T-helper 1 cell (primary cell): ENCODE data around the gene ADH6.
"Not testable (repeated sequence)": the region's sequence is repeated elsewhere in the genome, so short reads cannot be mapped to it uniquely, and the experiment has no call there.

Experiments
- DNase-seq, 5 donors: peaks; one replicate each; pipeline ENCODE4 v3.0.0-alpha.2; 2012 to 2020

The ADH6 gene

GRCh38 chr4:99189900-99190299, 29.1 kb downstream of the ADH6 start:
- DNase-seq, result not testable (repeated sequence)

- DNase-seq, result no peak
Observed at GRCh38 chr4:99186029-99186428, 33.0 kb downstream of the ADH6 start.

DNA sequence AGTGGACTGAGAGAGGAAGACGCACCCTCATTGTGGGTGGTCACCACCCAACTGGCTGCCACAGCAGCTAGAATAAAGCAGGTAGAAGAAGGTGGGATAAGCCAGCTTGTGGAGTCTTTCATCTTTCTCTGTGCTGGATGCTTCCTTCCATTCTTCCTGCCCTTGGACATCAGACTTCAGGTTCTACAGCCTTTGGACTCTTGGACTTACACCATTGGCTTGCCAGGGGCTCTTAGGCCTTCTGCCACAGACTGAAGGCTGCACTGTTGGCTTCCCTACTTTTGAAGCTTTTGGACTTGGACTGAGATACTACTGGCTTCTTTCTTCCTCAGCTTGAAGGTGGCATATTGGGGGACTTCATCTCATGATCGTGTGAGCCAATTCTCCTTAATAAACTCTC, 33.5 kb downstream of the ADH6 start:
- no peak for DNase-seq

DNA sequence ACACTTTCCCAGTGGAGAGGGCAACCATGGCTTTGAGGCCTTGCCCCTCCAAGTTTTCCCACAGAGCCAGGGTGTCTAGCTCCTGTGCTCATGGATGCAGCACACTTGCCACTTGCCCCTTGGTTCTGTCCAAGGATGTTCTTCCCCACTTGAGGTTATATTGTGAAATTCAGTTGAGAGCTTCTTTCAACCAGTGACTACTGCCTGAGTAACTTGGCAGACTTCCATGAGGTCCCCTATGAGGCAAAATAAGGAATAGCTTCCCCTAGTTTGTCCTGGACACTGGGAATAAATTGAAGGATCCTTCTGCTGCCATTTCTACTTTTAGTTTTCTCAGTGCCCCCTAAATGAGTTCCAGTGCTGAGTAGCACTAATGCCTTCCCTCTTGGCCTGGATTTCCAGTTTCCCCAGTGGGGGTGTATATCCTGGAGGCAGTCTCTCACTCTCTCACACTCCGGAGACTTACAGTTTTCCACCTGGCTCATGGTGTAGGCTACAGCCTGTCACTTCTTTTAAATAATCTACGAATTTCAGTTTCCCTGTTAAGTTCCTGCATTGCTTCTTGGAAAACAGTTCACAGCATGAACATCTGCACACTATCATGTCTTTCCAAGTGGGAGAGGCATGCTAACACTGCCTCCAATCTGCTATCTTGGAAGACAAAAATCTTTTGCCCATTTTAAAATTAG, 38.5 kb downstream of the ADH6 start:
- DNase-seq, result no peak

DNA sequence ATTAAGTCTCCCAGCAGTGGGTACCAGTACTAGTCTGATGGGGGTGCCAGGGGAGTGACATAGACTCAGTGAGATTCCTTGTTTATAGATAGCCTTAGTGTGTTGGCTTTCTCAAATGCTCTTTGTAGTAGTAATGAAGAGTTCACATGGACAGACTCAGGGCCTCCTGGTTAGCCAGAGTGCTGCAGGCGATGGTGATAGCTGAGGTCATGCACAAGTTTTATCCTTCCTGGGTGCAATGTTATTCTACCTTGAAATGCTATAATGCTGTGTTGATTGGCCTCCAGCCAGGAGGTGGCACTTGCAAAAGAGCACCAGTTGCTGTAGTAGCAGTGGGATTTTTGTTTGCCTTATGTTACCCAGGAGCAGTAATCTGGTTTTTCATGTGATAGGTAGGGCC, 39.4 kb downstream of the ADH6 start:
- no peak for DNase-seq

DNA sequence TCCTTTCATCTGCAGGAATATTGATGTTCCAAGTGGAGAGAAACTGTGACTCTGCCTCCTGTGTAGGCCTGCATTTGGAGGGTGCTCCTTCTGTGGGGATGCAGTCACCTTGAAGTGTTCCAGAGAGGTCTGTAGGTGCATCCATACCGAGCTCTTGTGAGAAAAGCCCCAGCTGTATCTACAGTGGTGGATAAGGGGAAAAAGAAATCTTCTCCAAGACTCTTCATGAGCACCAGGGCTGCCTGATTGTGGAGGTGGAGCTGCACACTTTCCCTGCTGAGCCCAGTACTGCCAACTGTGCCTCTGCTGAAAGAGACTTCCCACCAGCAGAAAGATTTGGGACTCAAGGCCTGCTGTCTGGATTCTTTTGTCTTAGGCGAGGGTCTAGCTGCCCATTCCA, 39.9 kb downstream of the ADH6 start:
- no peak for DNase-seq

DNA sequence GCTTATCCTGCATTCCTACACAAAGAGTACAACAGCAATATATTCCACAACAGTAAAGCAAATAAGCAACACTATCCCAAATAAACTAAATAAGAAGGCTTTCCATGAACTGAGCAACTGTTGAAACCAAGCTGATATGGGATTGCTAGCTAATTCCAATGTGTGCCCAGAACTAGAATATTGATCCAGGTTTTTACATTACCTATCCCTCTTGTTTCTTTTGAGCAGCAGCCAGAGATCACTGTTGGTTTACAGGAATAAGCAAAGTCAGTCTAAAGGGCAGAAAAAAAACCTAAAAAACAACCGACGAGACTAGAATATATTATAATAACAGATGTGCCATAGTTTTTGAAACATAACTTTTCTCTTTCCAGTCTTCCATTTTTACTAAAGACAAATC, 52.5 kb downstream of the ADH6 start:
- no peak for DNase-seq

DNA sequence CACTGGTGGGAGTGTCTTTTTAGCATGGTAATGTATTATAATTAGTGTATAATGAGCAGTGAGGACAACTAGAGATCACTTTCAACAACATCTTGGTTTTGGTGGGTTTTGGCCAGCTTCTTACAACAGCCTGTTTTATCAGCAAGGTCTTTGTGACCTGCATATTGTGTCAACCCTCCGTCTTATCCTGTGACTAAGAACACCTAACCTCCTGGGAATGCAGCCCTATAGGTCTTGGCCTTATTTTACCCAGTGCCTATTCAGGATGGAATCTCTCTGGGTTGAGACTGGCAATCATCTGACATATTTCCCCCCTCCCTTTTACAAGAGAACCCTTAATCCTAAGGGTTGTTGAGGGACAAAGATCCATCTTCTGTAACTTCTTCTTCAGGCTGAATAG, 53.1 kb downstream of the ADH6 start:
- DNase-seq, result no peak

GRCh38 chr4:99161373-99162099, 57.5 kb downstream of the ADH6 start:
- DNase-seq, result no peak

GRCh38 chr4:99159699-99160098, 59.3 kb downstream of the ADH6 start:
- no peak for DNase-seq

- no peak for DNase-seq
Observed at GRCh38 chr4:99157478-99157935, 61.5 kb downstream of the ADH6 start.

- DNase-seq, result no peak
Observed at GRCh38 chr4:99156992-99157391, 62.1 kb downstream of the ADH6 start.

GRCh38 chr4:99154658-99155342, 64.2 kb downstream of the ADH6 start:
- no peak for DNase-seq
